SU-DHL-6 (cell line): ENCODE data around the gene LDB2.

ENCODE experiments used
- H2AFZ ChIP-seq: fragments of 200-600 bp; sonication (generic); 2 replicates; pipeline ENCODE4 v1.6.1; 2014; ENCODE audit warnings: low read depth, mild to moderate bottlenecking, moderate library complexity, mixed read lengths, antibody characterized with exemption, low read length; ENCODE audit not compliant: severe bottlenecking
- H3F3A ChIP-seq: fragments of 200-600 bp; shearing (Covaris generic); 2 replicates; pipeline ENCODE4 v1.6.0; 2016; ENCODE audit warnings: antibody characterized with exemption, mild to moderate bottlenecking; ENCODE audit not compliant: insufficient read depth
- H3K27ac ChIP-seq: fragments of 200-600 bp; sonication (generic); 2 replicates; pipeline ENCODE4 v1.5.1; 2016; ENCODE audit warnings: low read depth, mild to moderate bottlenecking, low read length, moderate library complexity, mixed read lengths
- H3K27me3 ChIP-seq: fragments of 200-600 bp; sonication (generic), shearing (Covaris generic); 2 replicates; pipeline ENCODE4 v1.6.0; 2014; ENCODE audit warnings: mild to moderate bottlenecking, low read length
- H3K36me3 ChIP-seq: fragments of 200-600 bp; sonication (generic); 2 replicates; pipeline ENCODE4 v1.6.1; 2014; ENCODE audit warnings: mild to moderate bottlenecking, low read length, mixed read lengths
- H3K4me2 ChIP-seq: fragments of 300-600, 200-600 bp; shearing (Covaris generic), sonication (generic); 2 replicates; pipeline ENCODE4 v1.6.0; 2014; ENCODE audit warnings: low read length, low read depth, mild to moderate bottlenecking; ENCODE audit not compliant: poor library complexity, severe bottlenecking
- H3K4me3 ChIP-seq: fragments of 200-600 bp; sonication (generic); 2 replicates; pipeline ENCODE4 v1.5.1; 2014; ENCODE audit warnings: antibody characterized with exemption, low read length, mild to moderate bottlenecking, mixed read lengths; ENCODE audit not compliant: insufficient read depth, poor library complexity, severe bottlenecking
- H3K79me2 ChIP-seq: fragments of 200-600 bp; sonication (generic); 2 replicates; pipeline ENCODE4 v1.6.1; 2014; ENCODE audit warnings: mild to moderate bottlenecking, low read length, moderate library complexity; ENCODE audit not compliant: insufficient read depth
- H3K9ac ChIP-seq: fragments of 200-600 bp; sonication (generic); 2 replicates; pipeline ENCODE4 v1.7.0; 2014; ENCODE audit warnings: mild to moderate bottlenecking, low read length
- H3K9me2 ChIP-seq: fragments of 200-600 bp; sonication (generic); replicated peaks from 2 replicates; pipeline ENCODE4 v1.6.1; 2014; ENCODE audit warnings: low read length; ENCODE audit not compliant: insufficient read depth
- H3K9me3 ChIP-seq: fragments of 200-600 bp; sonication (generic); 2 replicates; pipeline ENCODE4 v1.6.1; 2014; ENCODE audit warnings: low read length, mixed read lengths; ENCODE audit not compliant: insufficient read depth
- H4K20me1 ChIP-seq: fragments of 200-600 bp; sonication (generic); 2 replicates; pipeline ENCODE4 v1.6.1; 2014; ENCODE audit warnings: low read depth, mild to moderate bottlenecking, antibody characterized with exemption, low read length, moderate library complexity, mixed read lengths
- EZH2phosphoT487 ChIP-seq: fragments of 200-600 bp; sonication (generic), shearing (Covaris generic); conservative IDR thresholded peaks from 2 replicates; pipeline ENCODE4 v1.6.1; 2018; ENCODE audit warnings: mild to moderate bottlenecking, antibody characterized with exemption, low read length, moderate library complexity, mixed read lengths
- TF ChIP-seq, protein P1 (sequence below): fragments of 200-600 bp; sonication (generic); IDR thresholded peaks from one replicate; pipeline ENCODE4 v1.5.1; 2017; ENCODE audit warnings: antibody characterized with exemption, mild to moderate bottlenecking, low read length, moderate library complexity; ENCODE audit not compliant: insufficient read depth, poor library complexity, severe bottlenecking

LDB2 gene

DNA sequence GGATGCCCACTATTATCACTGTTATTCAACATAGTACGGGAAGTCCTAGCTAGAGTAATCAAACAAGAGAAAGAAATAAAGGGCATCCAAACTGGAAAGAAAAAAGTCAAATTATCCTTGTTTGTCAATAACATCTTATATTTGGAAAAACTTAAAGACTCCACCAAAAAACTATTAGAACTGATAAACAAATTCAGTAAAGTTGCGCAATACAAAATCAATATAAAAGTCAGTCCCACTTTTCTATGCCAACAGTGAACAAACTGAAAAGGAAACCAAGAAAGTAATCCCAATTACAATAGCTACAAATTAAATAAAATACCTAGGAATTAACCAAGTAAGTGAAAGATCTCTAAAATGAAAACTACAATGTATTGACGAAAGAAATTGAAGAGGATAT is 321.3 kb downstream of the LDB2 start:
- no peaks in the 10 kb centered on the region for H3K9me3 ChIP-seq
- H3K9ac ChIP-seq = no peak overlapping the region
- H3F3A ChIP-seq = no peaks in the 10 kb centered on the region
- TF ChIP-seq EZH2phosphoT487 = no peak
- TF ChIP-seq, protein P1, sequence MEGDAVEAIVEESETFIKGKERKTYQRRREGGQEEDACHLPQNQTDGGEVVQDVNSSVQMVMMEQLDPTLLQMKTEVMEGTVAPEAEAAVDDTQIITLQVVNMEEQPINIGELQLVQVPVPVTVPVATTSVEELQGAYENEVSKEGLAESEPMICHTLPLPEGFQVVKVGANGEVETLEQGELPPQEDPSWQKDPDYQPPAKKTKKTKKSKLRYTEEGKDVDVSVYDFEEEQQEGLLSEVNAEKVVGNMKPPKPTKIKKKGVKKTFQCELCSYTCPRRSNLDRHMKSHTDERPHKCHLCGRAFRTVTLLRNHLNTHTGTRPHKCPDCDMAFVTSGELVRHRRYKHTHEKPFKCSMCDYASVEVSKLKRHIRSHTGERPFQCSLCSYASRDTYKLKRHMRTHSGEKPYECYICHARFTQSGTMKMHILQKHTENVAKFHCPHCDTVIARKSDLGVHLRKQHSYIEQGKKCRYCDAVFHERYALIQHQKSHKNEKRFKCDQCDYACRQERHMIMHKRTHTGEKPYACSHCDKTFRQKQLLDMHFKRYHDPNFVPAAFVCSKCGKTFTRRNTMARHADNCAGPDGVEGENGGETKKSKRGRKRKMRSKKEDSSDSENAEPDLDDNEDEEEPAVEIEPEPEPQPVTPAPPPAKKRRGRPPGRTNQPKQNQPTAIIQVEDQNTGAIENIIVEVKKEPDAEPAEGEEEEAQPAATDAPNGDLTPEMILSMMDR = no peak
- H3K79me2 ChIP-seq = no peaks in the 10 kb centered on the region
- no peak overlapping the region for H3K4me3 ChIP-seq
- no peaks in the 10 kb centered on the region for H3K36me3 ChIP-seq
- H3K27me3 ChIP-seq = no peaks in the 10 kb centered on the region
- no peaks in the 10 kb centered on the region for H3K9me2 ChIP-seq
- H2AFZ ChIP-seq = no peak overlapping the region
- H4K20me1 ChIP-seq = no peaks in the 10 kb centered on the region
- H3K27ac ChIP-seq = no peak overlapping the region
- no peak overlapping the region for H3K4me2 ChIP-seq

DNA sequence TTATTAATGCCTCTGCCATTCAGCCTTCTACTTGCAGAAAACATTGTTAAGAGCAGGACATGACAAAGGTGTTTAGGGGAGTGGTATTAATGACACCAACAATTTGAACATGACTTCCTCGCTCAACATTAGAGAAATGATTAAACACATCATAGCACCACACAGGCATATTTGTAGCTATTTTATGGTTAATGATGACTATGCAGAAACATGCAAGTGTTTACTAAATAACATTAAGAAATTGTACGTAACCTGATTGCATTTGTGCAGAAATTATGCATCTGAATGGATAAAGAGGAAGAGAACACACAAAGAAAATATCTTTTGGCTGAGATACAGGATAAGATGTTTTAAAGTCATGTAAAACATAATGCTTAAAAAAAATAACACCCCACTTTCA is 323.5 kb downstream of the LDB2 start:
- Histone ChIP-seq H3K4me2 (no peak overlapping the region), H3K9ac (no peak overlapping the region), H3K36me3 (no peaks in the 10 kb centered on the region), H4K20me1 (no peaks in the 10 kb centered on the region), H3K27me3 (no peaks in the 10 kb centered on the region), H3K27ac (no peak overlapping the region), H2AFZ (no peak overlapping the region), H3K79me2 (no peaks in the 10 kb centered on the region), H3K9me3 (no peaks in the 10 kb centered on the region), H3K9me2 (no peaks in the 10 kb centered on the region), H3K4me3 (no peak overlapping the region), H3F3A (no peaks in the 10 kb centered on the region)
- TF ChIP-seq EZH2phosphoT487 = no peak
- TF ChIP-seq, protein P1 = no peak

DNA sequence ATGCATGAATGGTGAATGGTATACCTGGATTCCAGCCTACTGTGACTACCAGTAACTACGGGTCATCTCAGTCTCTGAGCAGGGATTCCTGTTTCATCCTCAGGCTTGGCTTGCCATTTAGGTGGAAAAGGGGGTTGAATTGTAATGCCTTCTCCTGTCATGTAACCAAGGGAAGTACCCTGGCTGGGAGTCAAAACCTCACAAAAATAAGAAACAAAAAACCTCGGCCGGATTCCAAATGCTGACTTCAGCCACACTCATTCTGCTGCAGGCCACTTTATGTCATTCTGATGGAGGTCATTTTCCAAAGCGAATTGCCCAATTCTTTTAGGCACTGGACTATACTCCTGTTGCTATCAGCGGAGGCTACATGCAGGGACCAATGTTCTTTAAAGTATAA is 324.7 kb downstream of the LDB2 start:
- Histone ChIP-seq H3K9me3 (no peaks in the 10 kb centered on the region), H3K4me2 (no peak overlapping the region), H3F3A (no peaks in the 10 kb centered on the region), H3K9ac (no peak overlapping the region), H3K27ac (no peak overlapping the region), H2AFZ (no peak overlapping the region), H3K36me3 (no peaks in the 10 kb centered on the region), H3K79me2 (no peaks in the 10 kb centered on the region), H3K27me3 (no peaks in the 10 kb centered on the region), H4K20me1 (no peaks in the 10 kb centered on the region), H3K4me3 (no peak overlapping the region), H3K9me2 (no peaks in the 10 kb centered on the region)
- TF ChIP-seq EZH2phosphoT487 = no peak
- TF ChIP-seq, protein P1 = no peak
